ENCODE data around the gene TMEM271.

DNA sequence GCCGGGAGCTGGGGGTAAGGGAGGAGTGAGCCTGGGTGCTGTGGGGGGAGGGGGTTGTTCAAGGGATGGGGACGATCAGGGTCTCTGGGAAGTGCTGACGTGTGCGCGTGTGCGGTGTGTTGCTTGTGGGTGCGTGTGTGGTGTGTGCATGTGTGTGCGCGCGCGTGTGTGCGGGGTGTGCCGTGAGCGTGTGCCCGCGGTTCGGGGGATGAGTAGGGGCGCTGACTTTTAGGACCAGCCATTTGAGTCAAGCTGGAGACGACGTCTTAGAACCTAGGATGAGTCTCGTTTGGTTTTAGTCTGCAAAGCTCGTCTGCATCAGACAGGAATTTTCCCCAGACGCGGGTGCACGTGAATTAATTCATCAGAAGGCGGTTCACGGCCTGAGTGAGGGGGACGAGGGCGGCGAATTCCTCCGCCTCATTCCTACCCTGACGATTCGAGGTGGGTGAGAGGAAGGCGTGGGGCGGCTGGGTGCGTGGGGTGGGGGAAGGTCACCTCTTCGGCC, 950 bp upstream of the TMEM271 start:
- TF ChIP-seq, protein P1, sequence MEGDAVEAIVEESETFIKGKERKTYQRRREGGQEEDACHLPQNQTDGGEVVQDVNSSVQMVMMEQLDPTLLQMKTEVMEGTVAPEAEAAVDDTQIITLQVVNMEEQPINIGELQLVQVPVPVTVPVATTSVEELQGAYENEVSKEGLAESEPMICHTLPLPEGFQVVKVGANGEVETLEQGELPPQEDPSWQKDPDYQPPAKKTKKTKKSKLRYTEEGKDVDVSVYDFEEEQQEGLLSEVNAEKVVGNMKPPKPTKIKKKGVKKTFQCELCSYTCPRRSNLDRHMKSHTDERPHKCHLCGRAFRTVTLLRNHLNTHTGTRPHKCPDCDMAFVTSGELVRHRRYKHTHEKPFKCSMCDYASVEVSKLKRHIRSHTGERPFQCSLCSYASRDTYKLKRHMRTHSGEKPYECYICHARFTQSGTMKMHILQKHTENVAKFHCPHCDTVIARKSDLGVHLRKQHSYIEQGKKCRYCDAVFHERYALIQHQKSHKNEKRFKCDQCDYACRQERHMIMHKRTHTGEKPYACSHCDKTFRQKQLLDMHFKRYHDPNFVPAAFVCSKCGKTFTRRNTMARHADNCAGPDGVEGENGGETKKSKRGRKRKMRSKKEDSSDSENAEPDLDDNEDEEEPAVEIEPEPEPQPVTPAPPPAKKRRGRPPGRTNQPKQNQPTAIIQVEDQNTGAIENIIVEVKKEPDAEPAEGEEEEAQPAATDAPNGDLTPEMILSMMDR (IDR thresholded peaks at IDR 0.05 in 8 of 11, conservative IDR thresholded peaks at IDR 0.05 in 3 of 11): no peak
- no peak for TF ChIP-seq POLR2AphosphoS5 (IDR thresholded peaks at IDR 0.05)
